Astrocyte (in vitro differentiated cells and primary cell): ENCODE results near the gene MDM2.

ENCODE experiments used
- CTCF ChIP-seq: IDR thresholded peaks from 2 replicates; pipeline ENCODE4 v1.5.1; 2011; ENCODE audit warnings: low read depth, mild to moderate bottlenecking, inconsistent platforms, low read length, moderate library complexity; ENCODE audit not compliant: insufficient read depth
- EZH2 ChIP-seq: IDR thresholded peaks from 2 replicates; pipeline ENCODE4 v1.6.1; 2012; ENCODE audit warnings: mild to moderate bottlenecking, low read length, inconsistent platforms; ENCODE audit not compliant: insufficient read depth

- no peak for TF ChIP-seq CTCF
- TF ChIP-seq EZH2 = no peak
Measured at GRCh38 chr12:68798882-68799234, 9.1 kb upstream of the MDM2 start.
